ENCODE data around the gene MARF1.

DNA sequence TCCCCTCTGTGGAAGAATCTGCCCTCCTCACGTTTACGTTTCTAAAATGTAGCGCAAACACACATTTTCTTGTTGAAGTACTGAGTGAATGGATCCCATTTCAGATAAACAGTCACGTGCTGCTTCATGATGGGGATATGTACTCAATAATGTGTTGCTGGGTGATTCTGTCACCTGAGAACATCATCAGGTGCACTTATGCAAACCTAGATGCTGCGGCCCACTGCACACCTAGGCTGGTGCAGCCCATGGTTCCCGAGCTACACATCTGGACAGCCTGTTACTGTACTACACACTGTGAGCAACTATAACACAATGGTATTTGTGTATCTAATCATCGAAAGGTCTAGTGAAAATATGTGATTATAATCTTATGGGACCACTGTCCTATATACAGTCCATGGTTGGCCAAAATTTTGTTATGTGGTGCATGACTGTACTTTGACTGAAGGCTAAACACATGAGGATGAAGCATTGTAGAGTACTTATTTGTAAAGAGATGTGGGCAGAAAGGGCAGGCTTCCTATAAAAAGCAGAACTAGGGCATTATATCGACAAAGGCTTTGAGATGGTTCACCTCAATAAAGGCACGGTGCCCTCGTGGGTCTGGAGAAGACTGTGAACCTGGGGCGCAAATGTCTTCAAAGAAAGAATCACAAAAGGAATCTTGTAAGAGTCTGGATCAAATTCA lies 26.3 kb downstream of the MARF1 start:
- no peak for TF ChIP-seq POLR2A (IDR thresholded peaks at IDR 0.05)
- TF ChIP-seq, protein P1, sequence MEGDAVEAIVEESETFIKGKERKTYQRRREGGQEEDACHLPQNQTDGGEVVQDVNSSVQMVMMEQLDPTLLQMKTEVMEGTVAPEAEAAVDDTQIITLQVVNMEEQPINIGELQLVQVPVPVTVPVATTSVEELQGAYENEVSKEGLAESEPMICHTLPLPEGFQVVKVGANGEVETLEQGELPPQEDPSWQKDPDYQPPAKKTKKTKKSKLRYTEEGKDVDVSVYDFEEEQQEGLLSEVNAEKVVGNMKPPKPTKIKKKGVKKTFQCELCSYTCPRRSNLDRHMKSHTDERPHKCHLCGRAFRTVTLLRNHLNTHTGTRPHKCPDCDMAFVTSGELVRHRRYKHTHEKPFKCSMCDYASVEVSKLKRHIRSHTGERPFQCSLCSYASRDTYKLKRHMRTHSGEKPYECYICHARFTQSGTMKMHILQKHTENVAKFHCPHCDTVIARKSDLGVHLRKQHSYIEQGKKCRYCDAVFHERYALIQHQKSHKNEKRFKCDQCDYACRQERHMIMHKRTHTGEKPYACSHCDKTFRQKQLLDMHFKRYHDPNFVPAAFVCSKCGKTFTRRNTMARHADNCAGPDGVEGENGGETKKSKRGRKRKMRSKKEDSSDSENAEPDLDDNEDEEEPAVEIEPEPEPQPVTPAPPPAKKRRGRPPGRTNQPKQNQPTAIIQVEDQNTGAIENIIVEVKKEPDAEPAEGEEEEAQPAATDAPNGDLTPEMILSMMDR (IDR thresholded peaks at IDR 0.05): no peak
